ENCODE results near the gene PSD.

DNA sequence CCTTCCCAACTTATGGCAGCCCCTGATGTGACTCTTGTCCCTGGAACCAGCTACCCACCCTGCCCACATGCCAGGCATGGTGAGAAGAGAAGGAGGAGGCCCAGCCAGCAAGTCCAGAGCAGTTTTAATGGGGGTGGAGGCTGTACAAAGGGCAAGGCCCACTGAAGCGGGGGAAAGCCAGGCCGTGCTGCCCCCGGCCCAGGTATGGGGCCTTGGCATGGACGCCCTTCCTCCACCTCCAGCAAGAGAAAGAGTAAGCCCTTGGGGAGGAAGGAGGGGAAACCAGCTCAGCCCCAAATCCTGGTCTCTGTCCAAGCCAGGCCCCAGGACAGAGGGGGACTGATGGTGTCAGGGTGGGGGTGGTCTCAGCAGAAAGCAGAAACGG lies 16.1 kb downstream of the PSD start:
- TF ChIP-seq SP2 (tag by site-specific recombination; IDR thresholded peaks at IDR 0.05) (no peak), TCF7L2 (IDR thresholded peaks at IDR 0.05; ENCODE audit: borderline replicate concordance, low read depth, low read length) (no peak), ZNF114 (tag by site-specific recombination; IDR thresholded peaks at IDR 0.05) (no peak)
- TF ChIP-seq, protein P1, sequence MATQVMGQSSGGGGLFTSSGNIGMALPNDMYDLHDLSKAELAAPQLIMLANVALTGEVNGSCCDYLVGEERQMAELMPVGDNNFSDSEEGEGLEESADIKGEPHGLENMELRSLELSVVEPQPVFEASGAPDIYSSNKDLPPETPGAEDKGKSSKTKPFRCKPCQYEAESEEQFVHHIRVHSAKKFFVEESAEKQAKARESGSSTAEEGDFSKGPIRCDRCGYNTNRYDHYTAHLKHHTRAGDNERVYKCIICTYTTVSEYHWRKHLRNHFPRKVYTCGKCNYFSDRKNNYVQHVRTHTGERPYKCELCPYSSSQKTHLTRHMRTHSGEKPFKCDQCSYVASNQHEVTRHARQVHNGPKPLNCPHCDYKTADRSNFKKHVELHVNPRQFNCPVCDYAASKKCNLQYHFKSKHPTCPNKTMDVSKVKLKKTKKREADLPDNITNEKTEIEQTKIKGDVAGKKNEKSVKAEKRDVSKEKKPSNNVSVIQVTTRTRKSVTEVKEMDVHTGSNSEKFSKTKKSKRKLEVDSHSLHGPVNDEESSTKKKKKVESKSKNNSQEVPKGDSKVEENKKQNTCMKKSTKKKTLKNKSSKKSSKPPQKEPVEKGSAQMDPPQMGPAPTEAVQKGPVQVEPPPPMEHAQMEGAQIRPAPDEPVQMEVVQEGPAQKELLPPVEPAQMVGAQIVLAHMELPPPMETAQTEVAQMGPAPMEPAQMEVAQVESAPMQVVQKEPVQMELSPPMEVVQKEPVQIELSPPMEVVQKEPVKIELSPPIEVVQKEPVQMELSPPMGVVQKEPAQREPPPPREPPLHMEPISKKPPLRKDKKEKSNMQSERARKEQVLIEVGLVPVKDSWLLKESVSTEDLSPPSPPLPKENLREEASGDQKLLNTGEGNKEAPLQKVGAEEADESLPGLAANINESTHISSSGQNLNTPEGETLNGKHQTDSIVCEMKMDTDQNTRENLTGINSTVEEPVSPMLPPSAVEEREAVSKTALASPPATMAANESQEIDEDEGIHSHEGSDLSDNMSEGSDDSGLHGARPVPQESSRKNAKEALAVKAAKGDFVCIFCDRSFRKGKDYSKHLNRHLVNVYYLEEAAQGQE (tag by site-specific recombination; IDR thresholded peaks at IDR 0.05) = no peak
- TF ChIP-seq, protein P2, sequence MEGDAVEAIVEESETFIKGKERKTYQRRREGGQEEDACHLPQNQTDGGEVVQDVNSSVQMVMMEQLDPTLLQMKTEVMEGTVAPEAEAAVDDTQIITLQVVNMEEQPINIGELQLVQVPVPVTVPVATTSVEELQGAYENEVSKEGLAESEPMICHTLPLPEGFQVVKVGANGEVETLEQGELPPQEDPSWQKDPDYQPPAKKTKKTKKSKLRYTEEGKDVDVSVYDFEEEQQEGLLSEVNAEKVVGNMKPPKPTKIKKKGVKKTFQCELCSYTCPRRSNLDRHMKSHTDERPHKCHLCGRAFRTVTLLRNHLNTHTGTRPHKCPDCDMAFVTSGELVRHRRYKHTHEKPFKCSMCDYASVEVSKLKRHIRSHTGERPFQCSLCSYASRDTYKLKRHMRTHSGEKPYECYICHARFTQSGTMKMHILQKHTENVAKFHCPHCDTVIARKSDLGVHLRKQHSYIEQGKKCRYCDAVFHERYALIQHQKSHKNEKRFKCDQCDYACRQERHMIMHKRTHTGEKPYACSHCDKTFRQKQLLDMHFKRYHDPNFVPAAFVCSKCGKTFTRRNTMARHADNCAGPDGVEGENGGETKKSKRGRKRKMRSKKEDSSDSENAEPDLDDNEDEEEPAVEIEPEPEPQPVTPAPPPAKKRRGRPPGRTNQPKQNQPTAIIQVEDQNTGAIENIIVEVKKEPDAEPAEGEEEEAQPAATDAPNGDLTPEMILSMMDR (tag by site-specific recombination; IDR thresholded peaks at IDR 0.05) = no peak
- TF ChIP-seq, protein P3, sequence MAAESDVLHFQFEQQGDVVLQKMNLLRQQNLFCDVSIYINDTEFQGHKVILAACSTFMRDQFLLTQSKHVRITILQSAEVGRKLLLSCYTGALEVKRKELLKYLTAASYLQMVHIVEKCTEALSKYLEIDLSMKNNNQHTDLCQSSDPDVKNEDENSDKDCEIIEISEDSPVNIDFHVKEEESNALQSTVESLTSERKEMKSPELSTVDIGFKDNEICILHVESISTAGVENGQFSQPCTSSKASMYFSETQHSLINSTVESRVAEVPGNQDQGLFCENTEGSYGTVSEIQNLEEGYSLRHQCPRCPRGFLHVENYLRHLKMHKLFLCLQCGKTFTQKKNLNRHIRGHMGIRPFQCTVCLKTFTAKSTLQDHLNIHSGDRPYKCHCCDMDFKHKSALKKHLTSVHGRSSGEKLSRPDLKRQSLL (tag by site-specific recombination; IDR thresholded peaks at IDR 0.05) = no peak

All from HEK293 (cell line).